Endothelial cell of umbilical vein (primary cell): ENCODE data around the gene LAMB3. TPM values are rescaled to one million over a fixed set of nuclear protein-coding genes. Genes with fewer than 3 reads are reported as not detected.

Experiments used
- BruUV-seq: library from RNA; stranded (reverse); fragments of 400-500 nt; replicated peaks from 2 replicates; lab custom pipeline; 2021; lab: Mats Ljungman, UMichigan
- CTCF ChIA-PET: fragments of 300-600, 350-600 bp; sonication (Branson Sonifier 250); formaldehyde crosslinking; loops from one replicate; lab custom pipeline; 2021; ENCODE audit warnings: antibody characterized with exemption, inconsistent platforms; lab: Charles Lee
- POLR2A ChIA-PET: fragments of 300-600, 350-600 bp; sonication (Branson Sonifier 250); formaldehyde crosslinking; loops from one replicate; lab custom pipeline; 2021; ENCODE audit warnings: antibody characterized with exemption, inconsistent platforms; lab: Charles Lee
- DNase-seq: peaks from one replicate; pipeline ENCODE4 v3.0.0-alpha.2; 2011; ENCODE audit warnings: low read depth, low spot score
- FAIRE-seq: peaks from 2 replicates; lab custom pipeline; 2011; peaks lifted over from hg19 to GRCh38; lab: Jason Lieb, UNC
- H2AFZ ChIP-seq: 2 replicates; pipeline ENCODE4 v1.6.0; 2012; ENCODE audit warnings: low read depth, low read length, control low read depth, inconsistent platforms
- H3K27ac ChIP-seq: 2 replicates; pipeline ENCODE4 v1.5.1; 2011; ENCODE audit warnings: low read depth, mild to moderate bottlenecking, control low read depth, low read length, moderate library complexity; ENCODE audit not compliant: insufficient read depth
- H3K27me3 ChIP-seq, 2 experiments: 2 replicates each; pipeline versions ENCODE4 v1.6.0 to v1.6.1; 2011; ENCODE audit warnings: low read length in 2 of 2, mixed read lengths in 1 of 2; ENCODE audit not compliant: control insufficient read depth in 2 of 2, insufficient read depth in 2 of 2
- H3K36me3 ChIP-seq, 2 experiments: 2 replicates in 1 of 2; 3 replicates in 1 of 2; pipeline ENCODE4 v1.5.1; 2011; ENCODE audit warnings: low read length in 2 of 2, mild to moderate bottlenecking in 1 of 2, moderate library complexity in 1 of 2; ENCODE audit not compliant: control insufficient read depth in 2 of 2, insufficient read depth in 2 of 2; ENCODE audit errors: extremely low read depth in 1 of 2
- H3K4me1 ChIP-seq: 3 replicates; pipeline ENCODE4 v1.5.1; 2011; ENCODE audit warnings: mild to moderate bottlenecking, low read length; ENCODE audit not compliant: control insufficient read depth, insufficient read depth; ENCODE audit errors: extremely low read depth
- H3K4me2 ChIP-seq: 2 replicates; pipeline ENCODE4 v1.6.1; 2011; ENCODE audit warnings: low read length, control low read depth, mixed read lengths; ENCODE audit not compliant: insufficient read depth
- H3K4me3 ChIP-seq, 3 experiments: fragments of 200-600 bp in 1 of 3; sonication (generic), shearing (Covaris generic) in 1 of 3; replicated peaks in 1 of 3; 2 replicates each; pipeline ENCODE4 v1.5.1; 2011 to 2016; ENCODE audit warnings: control low read depth in 3 of 3, low read length in 3 of 3, mild to moderate bottlenecking in 2 of 3, inconsistent platforms in 1 of 3, low read depth in 1 of 3, moderate library complexity in 1 of 3; ENCODE audit not compliant: insufficient read depth in 1 of 3
- H3K79me2 ChIP-seq: 2 replicates; pipeline ENCODE4 v1.6.0; 2012; ENCODE audit warnings: low read length, inconsistent platforms; ENCODE audit not compliant: control insufficient read depth, insufficient read depth
- H3K9ac ChIP-seq: replicated peaks from 2 replicates; pipeline ENCODE3; 2011; ENCODE audit warnings: low read length, control low read depth; ENCODE audit not compliant: insufficient read depth; ENCODE audit errors: extremely low read depth
- H3K9me1 ChIP-seq: replicated peaks from 3 replicates; pipeline ENCODE4 v1.6.0; 2011; ENCODE audit warnings: mild to moderate bottlenecking, low read length; ENCODE audit not compliant: control insufficient read depth, insufficient read depth; ENCODE audit errors: extremely low read depth
- H3K9me3 ChIP-seq: replicated peaks from 2 replicates; pipeline ENCODE4 v1.5.1; 2012; ENCODE audit warnings: low read length, inconsistent platforms; ENCODE audit not compliant: control insufficient read depth, insufficient read depth
- H4K20me1 ChIP-seq: replicated peaks from 2 replicates; pipeline ENCODE3; 2011; ENCODE audit warnings: mild to moderate bottlenecking, low read length; ENCODE audit not compliant: control insufficient read depth, insufficient read depth; ENCODE audit errors: extremely low read depth
- EZH2 ChIP-seq: IDR thresholded peaks from 2 replicates; pipeline ENCODE4 v1.6.1; 2012; ENCODE audit warnings: borderline replicate concordance, low read depth, mild to moderate bottlenecking, moderate library complexity, low read length, inconsistent platforms; ENCODE audit not compliant: severe bottlenecking
- FOS ChIP-seq: IDR thresholded peaks from 2 replicates; pipeline ENCODE4 v1.6.1; 2011; ENCODE audit warnings: mild to moderate bottlenecking, low read length, moderate library complexity, borderline replicate concordance; ENCODE audit not compliant: insufficient read depth
- GATA2 ChIP-seq: IDR thresholded peaks from 2 replicates; pipeline ENCODE4 v1.7.0; 2011; ENCODE audit warnings: low read depth, mild to moderate bottlenecking, moderate library complexity, mixed read lengths, low read length; ENCODE audit not compliant: insufficient read length, insufficient read depth
- JUN ChIP-seq: IDR thresholded peaks from 2 replicates; pipeline ENCODE4 v1.6.1; 2011; ENCODE audit warnings: borderline replicate concordance, low read depth; ENCODE audit not compliant: insufficient read length, insufficient read depth
- MYC ChIP-seq: IDR thresholded peaks from one replicate; pipeline ENCODE4 v1.6.1; 2011; ENCODE audit warnings: mild to moderate bottlenecking, low read depth, low read length
- POLR2A ChIP-seq: IDR thresholded peaks from 2 replicates; pipeline ENCODE4 v1.6.1; 2012; ENCODE audit warnings: low read depth, mild to moderate bottlenecking, control low read depth, low read length
- POLR2AphosphoS5 ChIP-seq: IDR thresholded peaks from 2 replicates; pipeline ENCODE4 v1.6.1; 2012; ENCODE audit warnings: low read depth, mild to moderate bottlenecking, control low read depth, low read length, moderate library complexity; ENCODE audit not compliant: insufficient read depth
- dilution Hi-C: fragments of 300-500 bp; cut with MboI; formaldehyde crosslinking; loops from one replicate; pipeline ENCODE4 v1.15.0; 2019; ENCODE audit warnings: low sequenced_read_pairs; ENCODE audit not compliant: extremely low pct_ligation_motif_present
- intact Hi-C: fragments of 100-400 bp; cut with micrococcal nuclease; formaldehyde crosslinking; loops from one replicate; pipeline ENCODE4 v1.10.0; 2022
- polyA plus RNA-seq, 4 experiments: library from polyadenylated mRNA; depleted of rRNA in 3 of 4; stranded (reverse) in 3 of 4; unstranded in 1 of 4; fragments of >200 nt; gene quantifications; 2 replicates each; pipeline versions ENCODE4 v1.2.1 to v1.2.3, GENCODE V29; 2011 to 2012; ENCODE audit warnings: missing spikeins in 1 of 4
- total RNA-seq: library from RNA; stranded (reverse); gene quantifications from 2 replicates; pipeline ENCODE4 v1.2.3, GENCODE V29; 2021
- TF ChIP-seq, protein P1 (sequence below), 2 donors: IDR thresholded peaks; 1 replicate in 1 of 2; 2 replicates in 1 of 2; pipeline ENCODE4 v1.5.1; 2011; ENCODE audit warnings: low read length in 2 of 2, mild to moderate bottlenecking in 2 of 2, moderate library complexity in 2 of 2, control low read depth in 1 of 2, inconsistent platforms in 1 of 2, low read depth in 1 of 2; ENCODE audit not compliant: insufficient read depth in 1 of 2; ENCODE audit errors: extremely low read depth in 1 of 2
- TF ChIP-seq, protein P2 (sequence below): IDR thresholded peaks from 2 replicates; pipeline ENCODE4 v1.6.1; 2011; ENCODE audit not compliant: insufficient read depth, insufficient read length

LAMB3 gene
- total and polyA plus RNA-seq, 2 donors (not counting 3 experiments of a cell fraction or from before 2014, with no cell fraction given) = 2.6 to 3.1 TPM

DNA sequence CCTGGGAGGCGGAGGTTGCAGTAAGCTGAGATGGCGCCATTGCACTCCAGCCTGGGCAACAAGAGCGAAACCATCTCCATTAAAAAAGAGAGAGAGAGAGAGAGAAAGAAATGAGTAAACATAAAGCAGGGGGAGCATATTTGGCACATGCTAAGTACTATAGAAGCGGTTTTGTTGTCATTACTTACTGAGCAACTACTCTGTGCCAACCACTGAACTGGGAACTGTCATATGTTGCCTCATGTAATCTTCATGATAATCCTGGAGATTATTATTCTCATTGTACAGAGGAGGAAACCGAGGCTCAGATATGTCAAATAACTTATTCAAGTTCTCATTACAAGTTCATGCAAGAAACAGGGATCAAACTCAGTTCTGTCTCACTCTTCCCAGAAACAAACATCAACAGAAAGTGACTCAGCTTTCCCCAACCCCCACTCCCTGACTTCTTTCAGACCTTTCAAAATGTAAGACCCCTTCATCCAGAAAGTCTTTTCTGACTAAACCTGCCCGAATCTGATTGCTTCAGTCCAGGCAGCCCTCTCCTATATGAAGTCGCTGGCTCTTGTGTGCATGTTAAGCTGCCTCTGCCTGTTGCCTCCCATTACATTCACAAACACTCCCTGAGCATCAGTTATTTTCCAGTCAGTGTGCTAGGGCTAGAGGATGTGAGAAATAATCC is 23.5 kb downstream of the LAMB3 start:
- Histone ChIP-seq H4K20me1 (no peaks in the 10 kb centered on the region), H3K79me2 (no peaks in the 10 kb centered on the region), H3K27me3 (no peaks in the 10 kb centered on the region), H3K4me2 (no peak overlapping the region), H3K27ac (no peak overlapping the region), H3K9me3 (no peaks in the 10 kb centered on the region), H3K4me3 (no peak overlapping the region), H3K4me1 (no peaks in the 10 kb centered on the region), H3K9ac (no peak overlapping the region), H3K9me1 (no peaks in the 10 kb centered on the region), H3K36me3 (no peaks in the 10 kb centered on the region), H2AFZ (no peak overlapping the region)
- ChIA-PET CTCF (interaction anchor here (0.9 to 10.2 kb wide), 14 partner anchors 11 to 119 kb away, joined by 3 to 119 read pairs (median 9); partner anchors contain the start of gene CAMK1G), POLR2A (no interaction called here)
- no peak for TF ChIP-seq EZH2
- TF ChIP-seq FOS = no peak
- no peak for TF ChIP-seq MYC
- TF ChIP-seq, protein P1, sequence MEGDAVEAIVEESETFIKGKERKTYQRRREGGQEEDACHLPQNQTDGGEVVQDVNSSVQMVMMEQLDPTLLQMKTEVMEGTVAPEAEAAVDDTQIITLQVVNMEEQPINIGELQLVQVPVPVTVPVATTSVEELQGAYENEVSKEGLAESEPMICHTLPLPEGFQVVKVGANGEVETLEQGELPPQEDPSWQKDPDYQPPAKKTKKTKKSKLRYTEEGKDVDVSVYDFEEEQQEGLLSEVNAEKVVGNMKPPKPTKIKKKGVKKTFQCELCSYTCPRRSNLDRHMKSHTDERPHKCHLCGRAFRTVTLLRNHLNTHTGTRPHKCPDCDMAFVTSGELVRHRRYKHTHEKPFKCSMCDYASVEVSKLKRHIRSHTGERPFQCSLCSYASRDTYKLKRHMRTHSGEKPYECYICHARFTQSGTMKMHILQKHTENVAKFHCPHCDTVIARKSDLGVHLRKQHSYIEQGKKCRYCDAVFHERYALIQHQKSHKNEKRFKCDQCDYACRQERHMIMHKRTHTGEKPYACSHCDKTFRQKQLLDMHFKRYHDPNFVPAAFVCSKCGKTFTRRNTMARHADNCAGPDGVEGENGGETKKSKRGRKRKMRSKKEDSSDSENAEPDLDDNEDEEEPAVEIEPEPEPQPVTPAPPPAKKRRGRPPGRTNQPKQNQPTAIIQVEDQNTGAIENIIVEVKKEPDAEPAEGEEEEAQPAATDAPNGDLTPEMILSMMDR (IDR thresholded peaks at IDR 0.05; ENCODE audit: extremely low read depth in 1 of 2, insufficient read depth in 1 of 2, low read depth in 1 of 2, low read length in 2 of 2) = no peak
- TF ChIP-seq GATA2 = no peak
- no peak for TF ChIP-seq JUN
- no peak for TF ChIP-seq POLR2AphosphoS5
- no peak for TF ChIP-seq POLR2A
- TF ChIP-seq, protein P2, sequence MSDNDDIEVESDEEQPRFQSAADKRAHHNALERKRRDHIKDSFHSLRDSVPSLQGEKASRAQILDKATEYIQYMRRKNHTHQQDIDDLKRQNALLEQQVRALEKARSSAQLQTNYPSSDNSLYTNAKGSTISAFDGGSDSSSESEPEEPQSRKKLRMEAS = no peak
- intact Hi-C loops (loop anchor here (5.0 kb wide), 1 partner anchor 36 kb away; no protein-coding TSS in a partner anchor), dilution Hi-C loops (no loop called here)
- no TSS peak for BruUV-seq
- FAIRE-seq (no peak), DNase-seq (no peak)
